GM18519 (cell line): ENCODE measurements around the gene SLC27A4.
A peak's percentile ranks its signal among the peaks of the same experiment; 100 is the strongest.

Source experiments
- ATAC-seq: cut with Tn5 transposase; IDR thresholded peaks from one replicate; pipeline ENCODE4 v1.9.1; 2021; ENCODE audit warnings: mild to moderate bottlenecking, moderate library complexity; ENCODE audit not compliant: unreplicated experiment, low FRiP score

The SLC27A4 gene

GRCh38 chr9:128361986-128362646 is 21.8 kb downstream of the SLC27A4 start:
- peak; percentile 50 for ATAC-seq

GRCh38 chr9:128362774-128363173 is 22.4 kb downstream of the SLC27A4 start:
- ATAC-seq, result no peak

- ATAC-seq, result no peak
Observed at GRCh38 chr9:128365525-128365924, 25.2 kb downstream of the SLC27A4 start.

- ATAC-seq, result no peak
Observed at GRCh38 chr9:128369024-128369706, 28.8 kb downstream of the SLC27A4 start.

GRCh38 chr9:128370367-128370751 is 30.0 kb downstream of the SLC27A4 start:
- ATAC-seq, result no peak

GRCh38 chr9:128370752-128371629 is 30.7 kb downstream of the SLC27A4 start, which contains the start of gene URM1:
URM1 (plus strand) TSS chr9:128371374; CDS start chr9:128371381, 7 bp downstream.
- ATAC-seq, result peak; percentile 65

- ATAC-seq, result no peak
Observed at GRCh38 chr9:128371630-128372117, 31.3 kb downstream of the SLC27A4 start.

- ATAC-seq, result no peak
Observed at GRCh38 chr9:128372188-128372641, 31.9 kb downstream of the SLC27A4 start.

GRCh38 chr9:128372784-128373183 is 32.5 kb downstream of the SLC27A4 start:
- no peak for ATAC-seq

GRCh38 chr9:128374221-128374675 is 33.9 kb downstream of the SLC27A4 start:
- ATAC-seq, result no peak

- no peak for ATAC-seq
Observed at GRCh38 chr9:128375865-128376264, 35.5 kb downstream of the SLC27A4 start.

GRCh38 chr9:128382261-128382660 is 41.9 kb downstream of the SLC27A4 start:
- ATAC-seq, result no peak

GRCh38 chr9:128383007-128383753 is 42.9 kb downstream of the SLC27A4 start:
- ATAC-seq, result no peak

- no peak for ATAC-seq
Observed at GRCh38 chr9:128383791-128384190, 43.5 kb downstream of the SLC27A4 start.

- ATAC-seq, result no peak
Observed at GRCh38 chr9:128384801-128385495, 44.6 kb downstream of the SLC27A4 start.

GRCh38 chr9:128385496-128386460 is 45.5 kb downstream of the SLC27A4 start:
- no peak for ATAC-seq

- no peak for ATAC-seq
Observed at GRCh38 chr9:128388150-128388549, 47.8 kb downstream of the SLC27A4 start.

GRCh38 chr9:128389395-128390149 is 49.2 kb downstream of the SLC27A4 start:
- no peak for ATAC-seq
